Naive thymus-derived CD4-positive, alpha-beta T cell (primary cell): Measurements from ENCODE around the gene MRGPRF. TPM values are rescaled to one million over a fixed set of nuclear protein-coding genes. Genes with fewer than 3 reads are reported as not detected.
A peak's percentile ranks its signal among the peaks of the same experiment; 100 is the strongest.

ENCODE experiments used
- ATAC-seq: fragments of 150-1000 bp; cut with Tn5 transposase; 2 replicates; pipeline ENCODE4 v1.10.0; 2021; ENCODE audit warnings: mild to moderate bottlenecking, moderate library complexity
- CTCF ChIA-PET: fragments of 350-600 bp; sonication (Branson Sonifier 250); formaldehyde crosslinking; loops from one replicate; lab custom pipeline; 2021; ENCODE audit warnings: antibody characterized with exemption; lab: Charles Lee
- POLR2A ChIA-PET: fragments of 350-600 bp; sonication (Branson Sonifier 250); formaldehyde crosslinking; loops from one replicate; lab custom pipeline; 2021; ENCODE audit warnings: antibody characterized with exemption, inconsistent platforms; lab: Charles Lee
- DNase-seq, 9 donors: peaks; one replicate each; pipeline versions ENCODE4 v3.0.0 to v3.0.0-alpha.2; 2020 to 2022; ENCODE audit warnings: mixed read lengths in 1 of 9
- H3K27ac ChIP-seq: one replicate; pipeline ENCODE4 v1.7.0; 2013; ENCODE audit warnings: mild to moderate bottlenecking, low read depth, low read length, moderate library complexity
- H3K27me3 ChIP-seq, 2 donors: one replicate each; pipeline ENCODE4 v1.7.0; 2013; ENCODE audit warnings: low read length in 2 of 2, mild to moderate bottlenecking in 2 of 2, moderate library complexity in 2 of 2; ENCODE audit not compliant: control insufficient read depth in 2 of 2, insufficient read depth in 2 of 2
- H3K36me3 ChIP-seq, 3 experiments: 1 replicate in 2 of 3; 2 replicates in 1 of 3; pipeline ENCODE4 v1.7.0; 2013; ENCODE audit warnings: low read length in 3 of 3, mild to moderate bottlenecking in 3 of 3, moderate library complexity in 1 of 3; ENCODE audit not compliant: insufficient read depth in 3 of 3, control insufficient read depth in 2 of 3
- H3K4me1 ChIP-seq, 2 donors: one replicate each; pipeline ENCODE4 v1.7.0; 2013; ENCODE audit warnings: low read length in 2 of 2, mild to moderate bottlenecking in 2 of 2, moderate library complexity in 1 of 2; ENCODE audit not compliant: control insufficient read depth in 2 of 2, insufficient read depth in 2 of 2
- H3K4me3 ChIP-seq: 2 replicates; pipeline ENCODE4 v1.7.0; 2013; ENCODE audit warnings: mild to moderate bottlenecking, low read length
- H3K9me3 ChIP-seq, 3 experiments: 1 replicate in 2 of 3; 2 replicates in 1 of 3; pipeline ENCODE4 v1.7.0; 2013; ENCODE audit warnings: low read length in 3 of 3; ENCODE audit not compliant: control insufficient read depth in 2 of 3
- H3K27ac Mint-ChIP-seq, 9 donors: one replicate each; pipeline ENCODE4 v1.8.0; 2020 to 2022; ENCODE audit warnings: mixed read lengths in 9 of 9, mild to moderate bottlenecking in 8 of 9, moderate library complexity in 5 of 9, inconsistent platforms in 2 of 9
- H3K27me3 Mint-ChIP-seq, 5 donors: one replicate each; pipeline ENCODE4 v1.8.0; 2021 to 2022; ENCODE audit warnings: mixed read lengths in 5 of 5, mild to moderate bottlenecking in 1 of 5
- H3K36me3 Mint-ChIP-seq, 5 donors: one replicate each; pipeline ENCODE4 v1.8.0; 2020 to 2022; ENCODE audit warnings: mixed read lengths in 5 of 5, mild to moderate bottlenecking in 3 of 5, inconsistent platforms in 1 of 5
- H3K4me1 Mint-ChIP-seq, 7 donors: one replicate each; pipeline ENCODE4 v1.8.0; 2020 to 2022; ENCODE audit warnings: mixed read lengths in 7 of 7, mild to moderate bottlenecking in 3 of 7, inconsistent platforms in 1 of 7
- H3K4me3 Mint-ChIP-seq, 10 donors: one replicate each; pipeline ENCODE4 v1.8.0; 2020 to 2022; ENCODE audit warnings: mild to moderate bottlenecking in 10 of 10, mixed read lengths in 10 of 10, moderate library complexity in 6 of 10, inconsistent platforms in 2 of 10
- H3K9me3 Mint-ChIP-seq, 11 donors: one replicate each; pipeline ENCODE4 v1.8.0; 2020 to 2022; ENCODE audit warnings: mixed read lengths in 11 of 11, mild to moderate bottlenecking in 4 of 11, inconsistent platforms in 1 of 11, moderate library complexity in 1 of 11
- intact Hi-C, 2 donors: fragments of 100-400 bp; cut with micrococcal nuclease; formaldehyde crosslinking; loops; one replicate each; pipeline ENCODE4 v1.15.1; 2023
- polyA plus RNA-seq, 2 donors: library from polyadenylated mRNA; unstranded; fragments of 300-500 nt; fragmentation: Illumina TruSeq; gene quantifications; one replicate each; pipeline ENCODE4 v1.2.3, GENCODE V29; 2021
- total RNA-seq, 6 experiments: library from RNA in 5 of 6; stranded (reverse) in 5 of 6; gene quantifications; 1 replicate in 5 of 6; 2 replicates in 1 of 6; pipeline ENCODE4 v1.2.3 and lab custom pipeline; 2021 to 2026

Gene MRGPRF, protein sequence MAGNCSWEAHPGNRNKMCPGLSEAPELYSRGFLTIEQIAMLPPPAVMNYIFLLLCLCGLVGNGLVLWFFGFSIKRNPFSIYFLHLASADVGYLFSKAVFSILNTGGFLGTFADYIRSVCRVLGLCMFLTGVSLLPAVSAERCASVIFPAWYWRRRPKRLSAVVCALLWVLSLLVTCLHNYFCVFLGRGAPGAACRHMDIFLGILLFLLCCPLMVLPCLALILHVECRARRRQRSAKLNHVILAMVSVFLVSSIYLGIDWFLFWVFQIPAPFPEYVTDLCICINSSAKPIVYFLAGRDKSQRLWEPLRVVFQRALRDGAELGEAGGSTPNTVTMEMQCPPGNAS
- total RNA-seq (not detected), polyA plus RNA-seq (not detected), total RNA-seq (lab: John Stamatoyannopoulos, UW) (not detected)

DNA sequence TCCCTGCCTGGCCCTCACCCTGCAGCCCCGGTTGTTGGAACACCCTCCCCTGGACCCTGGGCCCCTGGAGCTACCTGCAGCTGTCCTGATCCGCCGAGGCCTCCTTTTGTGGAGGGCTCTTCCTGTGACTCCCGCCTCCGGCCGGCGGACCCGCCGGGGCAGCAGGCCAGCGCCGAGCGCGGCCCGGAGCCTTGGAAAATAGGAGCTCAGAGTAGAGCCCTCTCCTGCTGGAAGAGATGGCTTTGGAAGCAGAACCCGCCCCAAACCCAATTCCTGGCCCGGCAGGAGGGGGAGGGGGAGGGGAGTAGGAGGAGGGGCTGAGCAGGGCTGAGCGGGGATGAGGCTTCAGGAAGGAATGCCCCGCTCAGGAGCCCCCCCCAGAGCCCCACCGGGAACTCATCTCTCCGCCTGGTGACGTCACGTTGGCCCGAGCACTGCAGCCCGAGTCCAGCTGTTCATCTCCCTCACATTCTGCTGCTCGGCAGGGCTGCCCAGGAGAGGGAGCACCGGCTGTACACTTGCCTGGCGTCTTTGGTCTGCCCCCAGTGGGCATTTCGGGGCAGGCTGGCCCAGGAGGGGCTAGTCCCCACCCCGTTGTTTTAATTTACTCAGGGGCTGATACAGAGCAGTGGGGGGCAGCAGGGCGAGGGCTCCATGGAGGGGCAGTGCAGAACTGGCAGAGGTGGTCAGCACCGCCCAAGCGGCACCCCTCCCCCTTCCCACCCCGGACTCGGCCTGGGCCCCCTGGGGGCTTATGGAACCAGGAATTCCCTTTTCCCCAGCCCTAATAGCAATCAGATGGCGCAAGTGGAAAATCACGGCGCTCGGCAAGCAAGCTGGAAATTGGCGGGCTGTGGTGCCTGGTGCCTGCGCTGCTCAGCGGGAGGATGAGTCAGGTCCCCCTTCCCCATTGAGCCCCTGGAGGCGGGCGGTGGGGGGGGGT lies at the start of gene MRGPRF:
MRGPRF (minus strand) TSS at position 238 of the 943 bp plus-strand sequence. CDS start 3,345 bp downstream, outside the sequence.
- peak within 1 kb of the TSS in 1 of 10 donors; percentile 41 for H3K4me3 Mint-ChIP-seq
- H3K4me3 ChIP-seq, result no peak within 1 kb of the TSS
- H3K27me3 Mint-ChIP-seq, result peaks cover 9 to 35% (median 16%) of the 10 kb centered on the region in 5 donors
- POLR2A ChIA-PET, result no interaction called here
- H3K4me1 ChIP-seq, result no peaks in the 10 kb centered on the region
- peaks cover 0 to 11% (median 6%) of the 10 kb centered on the region in 7 donors for H3K4me1 Mint-ChIP-seq
- ATAC-seq, result peak; percentile 16
- DNase-seq, result no peak
- no peaks in the 10 kb centered on the region for H3K9me3 Mint-ChIP-seq
- H3K27ac ChIP-seq, result no peak within 1 kb of the TSS
- CTCF ChIA-PET, result no interaction called here
- peaks cover 0 to 12% of the 10 kb centered on the region in 2 donors for H3K27me3 ChIP-seq
- H3K36me3 Mint-ChIP-seq, result no peaks in the 10 kb centered on the region
- intact Hi-C loops, result no loop called here
- no peaks in the 10 kb centered on the region for H3K9me3 ChIP-seq
- H3K36me3 ChIP-seq, result no peaks in the 10 kb centered on the region
- no peak within 1 kb of the TSS for H3K27ac Mint-ChIP-seq

DNA sequence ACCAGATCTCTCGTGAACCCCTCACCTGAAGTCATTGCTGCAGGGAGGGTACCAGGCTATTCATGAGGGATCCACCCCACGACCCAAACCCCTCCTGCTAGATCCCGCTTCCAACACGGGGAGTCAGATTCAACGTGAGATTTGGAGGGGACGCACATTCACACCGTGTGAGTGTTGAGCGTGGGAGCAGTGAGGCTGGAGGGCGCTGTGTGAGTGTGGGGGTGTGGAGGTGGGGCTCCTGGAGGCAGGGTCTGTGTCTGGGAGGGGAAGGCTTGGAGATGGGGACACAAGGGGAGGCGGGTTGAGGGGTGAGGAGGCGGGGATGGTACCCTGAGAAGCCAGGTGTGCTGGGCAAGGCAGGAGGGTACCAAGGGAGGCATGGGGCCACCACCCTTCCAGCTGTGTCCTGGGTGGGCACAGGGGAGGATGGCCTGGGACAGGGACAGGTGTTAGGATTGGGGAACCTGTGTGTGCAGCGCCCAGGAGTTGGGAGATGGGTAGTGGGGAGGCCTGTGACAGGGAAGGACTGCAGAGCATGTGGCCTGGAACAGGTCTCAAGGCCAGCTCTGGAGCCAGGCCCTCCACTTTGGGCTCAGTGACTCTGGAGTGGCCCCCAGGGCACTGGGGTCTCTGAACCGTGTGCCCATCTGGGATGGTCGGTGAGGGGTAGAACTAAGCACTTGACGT lies 49.3 kb upstream of the MRGPRF start:
- ATAC-seq (no peak), DNase-seq (no peak)
- H3K4me1 ChIP-seq, result no peaks in the 10 kb centered on the region
- ChIA-PET POLR2A (no interaction called here), CTCF (no interaction called here)
- Mint-ChIP-seq H3K27ac (no peak overlapping the region), H3K36me3 (no peaks in the 10 kb centered on the region), H3K4me3 (no peak overlapping the region), H3K4me1 (peaks cover 0 to 5% (median 0%) of the 10 kb centered on the region in 7 donors), H3K27me3 (no peaks in the 10 kb centered on the region), H3K9me3 (no peaks in the 10 kb centered on the region)
- peaks cover 0 to 61% (median 0%) of the 10 kb centered on the region in 3 experiments for H3K36me3 ChIP-seq
- intact Hi-C loops, result no loop called here
- no peak overlapping the region for H3K27ac ChIP-seq
- no peaks in the 10 kb centered on the region for H3K9me3 ChIP-seq
- no peak overlapping the region for H3K4me3 ChIP-seq
- no peaks in the 10 kb centered on the region for H3K27me3 ChIP-seq

DNA sequence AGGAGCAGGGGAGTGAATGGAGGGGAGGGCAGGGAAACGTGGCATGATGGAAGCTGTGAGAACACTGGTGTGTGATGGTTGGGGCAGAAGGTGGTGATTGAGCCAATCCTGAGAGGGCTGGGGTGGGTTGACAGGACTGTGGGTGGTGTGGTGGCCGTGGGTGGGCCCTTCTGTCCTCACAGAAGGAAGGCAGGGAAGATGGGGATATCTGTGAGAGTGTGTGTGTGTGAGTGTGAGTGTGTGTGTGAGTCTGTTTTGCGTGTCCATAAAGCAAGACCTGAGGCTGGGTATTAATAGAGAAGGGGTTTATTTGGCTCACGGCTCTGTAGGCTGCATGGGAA lies 48.6 kb upstream of the MRGPRF start:
- Histone ChIP-seq H3K27me3 (no peaks in the 10 kb centered on the region), H3K4me3 (no peak overlapping the region), H3K27ac (no peak overlapping the region), H3K36me3 (peaks cover 0 to 61% (median 0%) of the 10 kb centered on the region in 3 experiments), H3K9me3 (no peaks in the 10 kb centered on the region), H3K4me1 (no peaks in the 10 kb centered on the region)
- ChIA-PET CTCF (no interaction called here), POLR2A (no interaction called here)
- Mint-ChIP-seq H3K27ac (no peak overlapping the region), H3K4me3 (no peak overlapping the region), H3K36me3 (no peaks in the 10 kb centered on the region), H3K4me1 (peaks cover 0 to 5% (median 0%) of the 10 kb centered on the region in 7 donors), H3K27me3 (no peaks in the 10 kb centered on the region), H3K9me3 (no peaks in the 10 kb centered on the region)
- ATAC-seq (no peak), DNase-seq (no peak)
- intact Hi-C loops, result no loop called here

DNA sequence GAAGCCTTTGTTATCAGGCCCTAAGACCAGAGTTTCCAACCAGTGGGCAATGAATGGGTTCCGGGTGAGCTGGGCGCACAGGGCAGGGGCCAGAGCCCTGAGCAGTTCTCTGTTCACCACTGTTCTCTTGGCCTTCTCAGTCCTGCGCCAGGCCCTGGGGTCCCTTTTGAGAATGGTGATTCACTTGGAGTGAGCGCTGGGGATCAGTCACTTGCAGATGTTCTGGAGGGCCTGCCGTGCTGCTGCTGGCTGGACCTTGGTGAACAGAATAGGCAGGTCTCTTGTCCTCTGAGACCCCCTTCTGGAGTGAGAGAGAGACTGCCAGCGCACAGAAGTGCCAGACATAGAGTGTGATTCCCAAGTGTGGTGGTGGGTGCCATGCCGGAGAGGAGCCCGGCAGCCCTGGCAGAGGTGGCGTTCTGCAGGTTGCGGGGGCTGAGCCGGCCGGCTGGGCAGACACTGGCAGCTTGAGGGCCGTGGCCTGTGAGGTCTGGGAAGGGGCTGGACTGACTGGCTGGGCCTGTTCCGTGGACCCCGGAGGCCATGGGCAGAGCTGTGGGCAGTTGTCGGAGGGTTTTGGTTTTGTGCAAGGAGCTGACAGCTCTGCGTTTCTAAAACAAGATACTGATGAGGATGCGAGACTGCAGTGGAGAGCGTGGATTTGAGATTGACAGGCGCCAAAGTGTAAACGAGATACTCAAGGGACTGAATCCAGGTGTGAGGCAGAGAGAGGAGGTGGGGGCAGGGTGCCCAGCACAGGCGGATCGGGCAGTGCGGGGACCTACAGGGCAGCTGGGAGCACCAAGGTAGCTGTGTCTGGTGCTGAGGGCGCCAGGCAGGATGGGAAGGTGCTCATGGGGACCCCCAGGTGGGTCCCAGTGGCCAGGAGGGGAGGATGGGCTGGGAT lies 48.0 kb upstream of the MRGPRF start:
- peak overlapping the region in 1 of 9 donors; percentile 53 for H3K27ac Mint-ChIP-seq
- Histone ChIP-seq H3K4me1 (no peaks in the 10 kb centered on the region), H3K27me3 (no peaks in the 10 kb centered on the region), H3K27ac (no peak overlapping the region), H3K9me3 (no peaks in the 10 kb centered on the region), H3K4me3 (no peak overlapping the region), H3K36me3 (peaks cover 0 to 56% (median 0%) of the 10 kb centered on the region in 3 experiments)
- intact Hi-C loops, result no loop called here
- no peak for ATAC-seq
- ChIA-PET POLR2A (no interaction called here), CTCF (no interaction called here)
- peaks cover 0 to 9% (median 3%) of the 10 kb centered on the region in 7 donors for H3K4me1 Mint-ChIP-seq
- peaks cover 0 to 3% (median 0%) of the 10 kb centered on the region in 5 donors for H3K36me3 Mint-ChIP-seq
- H3K9me3 Mint-ChIP-seq, result no peaks in the 10 kb centered on the region
- no peak overlapping the region for H3K4me3 Mint-ChIP-seq
- H3K27me3 Mint-ChIP-seq, result no peaks in the 10 kb centered on the region
- no peak for DNase-seq

DNA sequence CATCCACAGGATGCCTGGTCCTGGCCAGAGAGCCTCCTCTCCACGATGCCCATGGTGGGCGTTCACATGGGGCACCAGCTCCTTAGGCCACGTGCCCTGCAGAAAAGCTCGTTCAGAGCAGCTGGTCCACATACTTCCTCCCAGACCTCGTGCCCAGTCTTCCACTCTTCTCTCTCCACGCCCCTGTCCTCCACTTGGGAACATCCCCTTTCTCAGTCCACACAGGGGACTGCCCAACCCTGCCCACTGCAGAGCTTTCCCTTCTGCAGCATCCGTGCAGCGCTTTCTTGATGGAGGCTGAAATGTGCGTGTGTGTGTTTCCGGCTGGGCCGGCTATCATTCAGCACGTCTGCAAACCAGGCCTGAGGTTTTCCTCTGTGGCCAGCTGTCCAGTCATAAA lies 46.9 kb upstream of the MRGPRF start:
- no peaks in the 10 kb centered on the region for H3K27me3 ChIP-seq
- CTCF ChIA-PET, result no interaction called here
- DNase-seq (no peak), ATAC-seq (no peak)
- no peak overlapping the region for H3K4me3 Mint-ChIP-seq
- peaks cover 0 to 3% (median 0%) of the 10 kb centered on the region in 5 donors for H3K36me3 Mint-ChIP-seq
- H3K27me3 Mint-ChIP-seq, result no peaks in the 10 kb centered on the region
- intact Hi-C loops, result no loop called here
- H3K36me3 ChIP-seq, result peaks cover 0 to 65% (median 0%) of the 10 kb centered on the region in 3 experiments
- H3K27ac ChIP-seq, result no peak overlapping the region
- no peak overlapping the region for H3K4me3 ChIP-seq
- H3K9me3 ChIP-seq, result no peaks in the 10 kb centered on the region
- H3K27ac Mint-ChIP-seq, result no peak overlapping the region
- POLR2A ChIA-PET, result no interaction called here
- no peaks in the 10 kb centered on the region for H3K9me3 Mint-ChIP-seq
- peaks cover 0 to 5% of the 10 kb centered on the region in 2 donors for H3K4me1 ChIP-seq
- H3K4me1 Mint-ChIP-seq, result peaks cover 0 to 15% (median 4%) of the 10 kb centered on the region in 7 donors

DNA sequence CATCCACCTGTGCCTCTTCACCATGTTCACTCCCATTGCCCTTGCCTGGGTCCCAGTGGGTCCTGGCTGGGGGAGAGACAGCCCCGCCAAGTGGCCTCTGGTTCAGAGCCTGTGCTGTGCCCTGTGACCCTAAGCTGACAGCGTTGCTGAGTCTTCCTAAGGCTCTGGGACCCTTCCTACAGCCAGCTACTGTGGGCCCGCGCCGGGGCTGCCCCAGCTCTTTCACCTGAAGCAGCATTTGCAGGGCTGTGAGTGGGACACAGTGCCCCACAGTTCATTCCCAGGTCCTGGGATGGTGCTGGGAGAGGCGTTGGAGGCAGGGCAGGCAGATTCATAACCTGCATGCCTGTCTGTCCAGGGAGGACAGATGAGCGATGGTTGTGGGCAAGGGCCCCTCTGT lies 46.4 kb upstream of the MRGPRF start:
- Mint-ChIP-seq H3K36me3 (peaks cover 0 to 3% (median 0%) of the 10 kb centered on the region in 5 donors), H3K4me1 (peaks cover 0 to 15% (median 4%) of the 10 kb centered on the region in 7 donors), H3K4me3 (no peak overlapping the region), H3K27ac (no peak overlapping the region), H3K9me3 (no peaks in the 10 kb centered on the region), H3K27me3 (no peaks in the 10 kb centered on the region)
- H3K4me3 ChIP-seq, result no peak overlapping the region
- DNase-seq (no peak), ATAC-seq (no peak)
- H3K36me3 ChIP-seq, result peaks cover 0 to 65% (median 0%) of the 10 kb centered on the region in 3 experiments
- H3K27me3 ChIP-seq, result no peaks in the 10 kb centered on the region
- ChIA-PET CTCF (no interaction called here), POLR2A (no interaction called here)
- H3K4me1 ChIP-seq, result peaks cover 0 to 5% of the 10 kb centered on the region in 2 donors
- no peak overlapping the region for H3K27ac ChIP-seq
- intact Hi-C loops, result no loop called here
- no peaks in the 10 kb centered on the region for H3K9me3 ChIP-seq
